ENCODE data around the gene CREB5. TPM values are rescaled to one million over a fixed set of nuclear protein-coding genes. Genes with fewer than 3 reads are reported as not detected.

The CREB5 gene
- total RNA-seq, 1 donor from 2014 or later, result 4.6 TPM

DNA sequence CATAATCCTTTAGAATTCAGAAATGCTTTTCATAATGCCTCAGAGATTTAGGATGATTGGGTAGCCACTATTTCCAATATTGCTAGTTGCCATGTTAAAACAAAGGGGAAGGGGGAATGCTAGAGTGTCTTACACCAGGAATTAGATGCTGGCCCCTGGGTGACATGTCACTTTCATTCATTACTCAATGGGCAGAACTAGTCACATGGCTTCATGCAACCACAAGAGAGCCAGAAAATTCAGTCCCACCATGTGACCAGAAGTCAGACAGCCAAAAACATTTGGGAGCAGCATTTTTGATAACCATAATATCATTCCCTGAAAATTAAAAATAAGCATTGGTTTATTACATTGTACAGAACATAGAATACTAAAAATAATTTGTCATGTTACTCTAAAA, 81.2 kb downstream of the CREB5 start:
- TF ChIP-seq, protein P1, sequence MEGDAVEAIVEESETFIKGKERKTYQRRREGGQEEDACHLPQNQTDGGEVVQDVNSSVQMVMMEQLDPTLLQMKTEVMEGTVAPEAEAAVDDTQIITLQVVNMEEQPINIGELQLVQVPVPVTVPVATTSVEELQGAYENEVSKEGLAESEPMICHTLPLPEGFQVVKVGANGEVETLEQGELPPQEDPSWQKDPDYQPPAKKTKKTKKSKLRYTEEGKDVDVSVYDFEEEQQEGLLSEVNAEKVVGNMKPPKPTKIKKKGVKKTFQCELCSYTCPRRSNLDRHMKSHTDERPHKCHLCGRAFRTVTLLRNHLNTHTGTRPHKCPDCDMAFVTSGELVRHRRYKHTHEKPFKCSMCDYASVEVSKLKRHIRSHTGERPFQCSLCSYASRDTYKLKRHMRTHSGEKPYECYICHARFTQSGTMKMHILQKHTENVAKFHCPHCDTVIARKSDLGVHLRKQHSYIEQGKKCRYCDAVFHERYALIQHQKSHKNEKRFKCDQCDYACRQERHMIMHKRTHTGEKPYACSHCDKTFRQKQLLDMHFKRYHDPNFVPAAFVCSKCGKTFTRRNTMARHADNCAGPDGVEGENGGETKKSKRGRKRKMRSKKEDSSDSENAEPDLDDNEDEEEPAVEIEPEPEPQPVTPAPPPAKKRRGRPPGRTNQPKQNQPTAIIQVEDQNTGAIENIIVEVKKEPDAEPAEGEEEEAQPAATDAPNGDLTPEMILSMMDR (IDR thresholded peaks at IDR 0.05; ENCODE audit: unreplicated experiment), result no peak
- H3K36me3 Mint-ChIP-seq (ENCODE audit: insufficient read depth), result peaks cover 2% of the 10 kb centered on the region
- no peak overlapping the region for H3K4me3 Mint-ChIP-seq (ENCODE audit: low read depth)
- H3K4me1 Mint-ChIP-seq (ENCODE audit: low read depth), result no peaks in the 10 kb centered on the region
- H3K9me3 Mint-ChIP-seq (ENCODE audit: low read depth), result no peaks in the 10 kb centered on the region
- H3K27me3 Mint-ChIP-seq, result peaks cover 7% of the 10 kb centered on the region
- no peak overlapping the region for H3K27ac Mint-ChIP-seq
- DNase-seq (ENCODE audit: low spot score, unreplicated experiment), result no peak

DNA sequence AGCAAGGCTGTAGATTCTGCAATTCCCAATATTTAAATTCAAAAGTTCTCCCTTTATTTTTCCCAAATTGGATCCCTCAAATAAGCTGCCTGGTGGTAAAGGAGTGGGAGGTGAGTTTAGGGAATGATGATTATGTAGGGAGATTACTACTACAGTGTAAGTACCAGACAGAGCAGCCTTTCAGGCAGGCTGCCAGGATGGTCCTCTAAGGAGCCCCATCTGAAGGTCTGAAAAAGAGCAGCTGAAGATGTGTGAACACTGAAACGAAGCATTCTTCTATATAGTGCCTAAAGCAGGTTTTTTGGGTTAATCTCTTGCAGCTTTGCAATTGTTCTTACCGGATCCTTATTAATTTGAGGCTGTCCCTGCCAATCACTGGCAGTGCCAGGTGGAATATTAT, 84.7 kb downstream of the CREB5 start:
- TF ChIP-seq, protein P1 (IDR thresholded peaks at IDR 0.05; ENCODE audit: unreplicated experiment), result no peak
- H3K4me1 Mint-ChIP-seq (ENCODE audit: low read depth), result no peaks in the 10 kb centered on the region
- H3K27ac Mint-ChIP-seq, result no peak overlapping the region

DNA sequence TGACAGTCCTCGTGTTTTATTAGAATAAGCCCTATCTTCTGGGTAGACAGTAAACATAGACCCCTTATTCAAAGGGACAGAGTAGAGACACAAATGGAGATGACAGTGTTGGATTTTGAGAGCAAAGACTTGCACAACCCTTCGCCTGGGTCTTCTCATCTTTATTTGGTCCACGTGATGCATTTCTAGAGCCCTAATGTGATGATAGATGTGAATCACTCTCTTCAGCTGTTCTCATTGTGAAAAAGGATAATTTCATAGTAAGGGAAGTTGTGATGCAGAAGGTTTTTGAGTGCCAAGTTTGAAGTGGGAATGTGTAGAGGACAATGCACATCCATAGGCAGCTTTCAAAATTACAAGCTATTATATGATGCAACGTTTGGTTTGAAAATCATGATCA, 86.3 kb downstream of the CREB5 start:
- no peaks in the 10 kb centered on the region for H3K4me1 Mint-ChIP-seq (ENCODE audit: low read depth)
- no peak for DNase-seq (ENCODE audit: low spot score, unreplicated experiment)
- no peak overlapping the region for H3K4me3 Mint-ChIP-seq (ENCODE audit: low read depth)
- no peak overlapping the region for H3K27ac Mint-ChIP-seq
- H3K9me3 Mint-ChIP-seq (ENCODE audit: low read depth), result no peaks in the 10 kb centered on the region
- no peaks in the 10 kb centered on the region for H3K36me3 Mint-ChIP-seq (ENCODE audit: insufficient read depth)
- peaks cover 4% of the 10 kb centered on the region for H3K27me3 Mint-ChIP-seq
- TF ChIP-seq, protein P1 (IDR thresholded peaks at IDR 0.05; ENCODE audit: unreplicated experiment), result no peak

More for the DNA sequence above, 84.7 kb downstream of the CREB5 start:
- peaks cover 4% of the 10 kb centered on the region for H3K27me3 Mint-ChIP-seq
- no peak for DNase-seq (ENCODE audit: low spot score, unreplicated experiment)
- H3K4me3 Mint-ChIP-seq (ENCODE audit: low read depth), result no peak overlapping the region
- no peaks in the 10 kb centered on the region for H3K36me3 Mint-ChIP-seq (ENCODE audit: insufficient read depth)
- no peaks in the 10 kb centered on the region for H3K9me3 Mint-ChIP-seq (ENCODE audit: low read depth)

DNA sequence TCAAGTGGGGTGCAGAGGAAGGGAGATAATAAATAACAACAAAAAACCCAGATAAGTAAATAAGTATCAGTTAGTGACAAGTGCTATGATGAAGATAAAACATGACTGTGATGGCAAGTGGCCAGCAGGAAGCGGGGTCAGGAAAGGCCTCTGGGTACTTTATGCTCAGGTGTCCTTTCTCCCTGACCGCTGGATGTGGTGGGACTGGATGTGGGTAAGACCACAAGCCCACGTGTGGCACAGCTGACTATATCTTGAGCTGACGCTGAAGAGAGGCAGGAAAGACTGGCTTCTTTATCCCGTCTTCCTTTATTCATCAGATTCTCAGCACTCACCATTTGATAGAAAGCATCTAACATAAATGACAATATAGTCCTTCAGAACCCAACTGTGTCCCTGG, 87.8 kb downstream of the CREB5 start:
- TF ChIP-seq, protein P1 (IDR thresholded peaks at IDR 0.05; ENCODE audit: unreplicated experiment), result no peak

DNA sequence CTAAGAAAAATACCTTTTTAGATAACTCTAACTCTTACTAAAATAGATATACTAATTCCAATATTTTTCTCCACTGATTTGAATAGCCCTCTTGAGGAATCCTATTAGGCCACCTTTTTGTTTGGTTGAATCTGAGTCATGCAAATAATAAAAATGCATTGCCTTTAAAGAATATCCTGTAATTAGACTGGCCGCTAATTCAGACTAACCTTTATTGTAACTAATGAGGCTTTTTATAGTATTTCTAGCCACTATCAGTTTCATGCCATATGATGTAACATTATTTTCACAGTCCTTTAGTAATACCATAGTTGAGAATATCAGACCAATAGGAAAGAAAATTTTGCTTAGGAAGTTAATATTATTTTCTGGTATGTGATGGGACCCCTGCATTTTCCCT, 90.1 kb downstream of the CREB5 start:
- TF ChIP-seq, protein P1 (IDR thresholded peaks at IDR 0.05; ENCODE audit: unreplicated experiment), result no peak
- Mint-ChIP-seq H3K9me3 (ENCODE audit: low read depth) (no peaks in the 10 kb centered on the region), H3K4me1 (ENCODE audit: low read depth) (no peaks in the 10 kb centered on the region), H3K4me3 (ENCODE audit: low read depth) (no peak overlapping the region), H3K27ac (no peak overlapping the region), H3K27me3 (peaks cover 5% of the 10 kb centered on the region), H3K36me3 (ENCODE audit: insufficient read depth) (no peaks in the 10 kb centered on the region)
- no peak for DNase-seq (ENCODE audit: low spot score, unreplicated experiment)

More for the DNA sequence above, 87.8 kb downstream of the CREB5 start:
- H3K36me3 Mint-ChIP-seq (ENCODE audit: insufficient read depth), result no peaks in the 10 kb centered on the region
- no peak overlapping the region for H3K4me3 Mint-ChIP-seq (ENCODE audit: low read depth)
- no peaks in the 10 kb centered on the region for H3K9me3 Mint-ChIP-seq (ENCODE audit: low read depth)
- no peaks in the 10 kb centered on the region for H3K4me1 Mint-ChIP-seq (ENCODE audit: low read depth)
- DNase-seq (ENCODE audit: low spot score, unreplicated experiment), result no peak
- H3K27ac Mint-ChIP-seq, result no peak overlapping the region
- H3K27me3 Mint-ChIP-seq, result peaks cover 6% of the 10 kb centered on the region

All from progenitor cell of endocrine pancreas (in vitro differentiated cells).